ENCODE measurements around the gene MTX1.

The MTX1 gene

DNA sequence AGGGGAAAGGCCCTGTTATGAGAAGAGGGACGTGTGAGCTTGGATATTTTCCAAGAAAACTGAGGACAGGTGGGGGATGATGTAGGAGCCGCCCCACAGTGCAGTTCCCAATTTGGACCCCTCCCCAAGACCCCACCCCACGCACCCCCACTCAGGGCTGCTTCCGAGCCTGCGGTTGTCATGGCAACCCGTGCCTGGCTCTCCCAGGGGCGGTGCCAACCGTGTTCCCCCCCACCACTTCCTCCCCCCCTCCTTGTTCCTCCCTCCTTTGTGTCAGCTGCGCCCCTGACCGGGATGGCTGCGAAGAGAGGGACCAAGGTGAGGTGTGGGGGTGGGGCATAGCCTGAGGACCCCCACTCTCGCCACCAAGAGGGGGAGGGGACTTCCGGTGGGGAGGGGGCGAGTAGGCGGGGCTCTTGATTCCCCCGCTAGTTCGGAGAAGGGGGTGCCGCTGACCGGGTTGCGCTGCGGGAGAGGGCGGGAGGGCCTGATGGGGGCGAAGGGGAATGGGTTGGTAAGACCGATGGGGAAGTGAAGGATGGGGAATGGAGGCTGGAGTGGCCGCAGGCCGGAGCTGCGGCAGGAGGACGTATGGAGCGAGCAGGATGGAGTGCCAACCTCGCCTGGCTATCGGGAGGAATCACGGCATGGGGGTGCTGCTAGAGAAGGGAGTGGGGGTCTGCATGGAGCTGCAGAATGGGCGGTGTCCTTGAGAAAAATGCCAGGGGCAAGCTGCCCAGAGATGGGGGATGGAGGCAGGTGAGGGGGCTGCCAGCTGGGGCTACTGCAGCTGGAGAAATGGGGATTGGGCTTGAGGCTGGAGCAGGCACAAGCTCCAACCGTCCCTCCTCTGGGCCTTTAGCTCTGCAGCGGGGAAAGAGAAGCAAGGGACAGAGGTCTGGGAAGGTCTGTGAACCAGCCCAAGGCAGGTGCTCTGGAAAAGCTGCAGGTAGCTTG is 33.9 kb upstream of the MTX1 start:
- peak; percentile 38 for DNase-seq

DNA sequence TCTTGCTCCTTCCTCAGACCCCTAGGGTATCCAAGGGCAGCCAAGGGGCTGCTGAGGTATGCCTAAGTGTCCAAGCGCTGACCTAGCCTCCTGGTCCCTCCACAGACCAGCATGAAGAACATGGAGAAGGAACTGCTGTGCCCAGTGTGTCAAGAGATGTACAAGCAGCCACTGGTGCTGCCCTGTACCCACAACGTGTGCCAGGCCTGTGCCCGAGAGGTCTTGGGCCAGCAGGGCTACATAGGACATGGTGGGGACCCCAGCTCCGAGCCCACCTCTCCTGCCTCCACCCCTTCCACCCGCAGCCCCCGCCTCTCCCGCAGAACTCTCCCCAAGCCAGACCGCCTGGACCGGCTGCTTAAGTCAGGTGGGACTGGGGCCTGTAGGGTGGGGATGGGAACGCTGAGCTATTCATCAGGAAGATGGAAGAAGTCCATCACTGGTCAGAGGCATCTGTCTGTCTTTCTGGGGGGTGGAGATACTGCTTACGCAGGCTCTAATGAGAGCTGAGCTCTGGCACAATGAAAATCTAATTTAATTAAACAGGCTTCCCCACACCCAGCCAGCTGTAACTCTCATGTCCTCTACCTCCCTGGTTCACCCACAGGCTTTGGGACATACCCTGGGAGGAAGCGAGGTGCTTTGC is 33.1 kb upstream of the MTX1 start:
- no peak for DNase-seq

DNA sequence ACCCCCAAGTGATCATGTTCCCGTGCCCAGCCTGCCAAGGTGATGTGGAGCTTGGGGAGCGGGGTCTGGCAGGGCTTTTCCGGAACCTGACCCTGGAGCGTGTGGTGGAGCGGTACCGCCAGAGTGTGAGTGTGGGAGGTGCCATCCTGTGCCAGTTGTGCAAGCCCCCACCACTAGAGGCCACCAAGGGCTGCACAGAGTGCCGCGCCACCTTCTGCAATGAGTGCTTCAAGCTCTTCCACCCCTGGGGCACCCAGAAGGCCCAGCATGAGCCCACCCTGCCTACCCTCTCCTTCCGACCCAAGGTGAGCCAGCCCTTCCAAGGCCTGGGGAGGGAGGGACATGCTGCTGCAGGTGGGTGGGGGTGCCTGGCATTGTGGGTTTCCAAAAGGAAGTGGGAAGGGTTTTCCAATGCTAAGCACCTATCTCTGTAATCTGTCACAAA is 32.5 kb upstream of the MTX1 start:
- no peak for DNase-seq

DNA sequence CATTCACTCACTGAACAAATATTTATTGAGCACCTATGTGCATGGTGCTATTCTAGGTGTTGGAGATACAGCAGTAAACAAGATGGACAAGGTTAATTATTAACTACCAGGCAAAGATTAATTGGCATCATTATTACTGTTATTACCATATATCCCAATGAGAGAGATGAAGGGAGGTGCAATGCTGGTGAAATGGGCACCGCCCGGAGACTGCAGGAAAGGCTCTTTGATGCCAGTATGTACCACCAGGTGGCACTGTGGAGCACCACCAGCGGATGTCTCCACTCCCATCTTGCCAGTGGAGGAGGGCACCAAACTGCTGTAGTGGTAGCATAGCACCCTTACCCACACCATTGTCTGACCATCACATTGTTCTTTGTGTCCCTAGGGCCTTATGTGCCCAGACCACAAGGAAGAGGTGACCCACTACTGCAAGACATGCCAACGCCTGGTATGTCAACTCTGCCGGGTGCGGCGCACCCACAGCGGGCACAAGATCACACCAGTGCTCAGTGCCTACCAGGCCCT is 31.9 kb upstream of the MTX1 start:
- DNase-seq = peak; percentile 90

DNA sequence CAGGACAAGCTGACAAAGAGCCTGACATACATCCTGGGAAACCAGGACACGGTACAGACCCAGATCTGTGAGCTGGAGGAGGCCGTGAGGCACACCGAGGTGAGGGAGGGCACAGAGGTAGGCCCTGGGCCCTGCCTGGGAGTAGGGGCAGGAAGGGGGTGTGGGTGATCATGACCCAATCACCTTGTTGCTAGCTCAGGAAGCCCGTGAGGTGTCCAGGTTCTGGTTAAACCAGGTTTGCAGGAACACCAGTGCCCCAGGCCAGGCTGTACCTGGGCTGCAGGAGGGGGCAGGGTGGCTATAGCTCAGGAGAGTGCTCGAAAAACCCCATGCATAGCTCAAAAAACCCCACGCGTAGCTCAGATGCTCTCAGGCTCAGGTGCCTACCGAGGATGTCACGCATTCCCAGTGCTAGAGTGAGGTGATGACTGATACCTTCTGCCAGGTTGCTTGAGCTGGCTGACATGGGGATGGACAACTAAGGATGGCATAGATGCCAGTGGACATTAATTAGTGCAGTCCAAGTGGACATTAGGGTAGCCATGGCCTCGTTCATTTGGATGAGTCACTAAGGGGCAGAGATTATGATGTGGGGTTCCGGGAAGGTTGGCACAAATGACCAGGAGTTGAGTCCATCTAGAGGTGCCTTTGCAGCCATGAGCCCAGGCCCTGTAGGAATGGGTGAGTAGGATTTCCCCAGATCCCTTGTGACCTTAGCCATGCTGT is 31.1 kb upstream of the MTX1 start:
- no peak for DNase-seq

DNA sequence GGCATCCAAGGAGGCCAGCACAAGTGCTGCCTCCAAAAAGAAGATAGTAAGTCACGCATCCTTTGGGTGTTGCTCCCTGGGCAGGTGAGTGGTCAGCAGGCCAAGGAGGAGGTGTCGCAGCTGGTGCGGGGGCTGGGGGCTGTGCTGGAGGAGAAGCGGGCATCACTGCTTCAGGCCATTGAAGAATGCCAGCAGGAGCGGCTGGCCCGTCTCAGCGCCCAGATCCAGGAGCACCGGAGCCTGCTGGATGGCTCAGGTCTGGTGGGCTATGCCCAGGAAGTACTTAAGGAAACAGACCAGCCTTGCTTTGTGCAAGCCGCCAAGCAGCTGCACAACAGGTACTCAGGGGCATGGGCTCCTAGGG is 30.6 kb upstream of the MTX1 start:
- no peak for DNase-seq

DNA sequence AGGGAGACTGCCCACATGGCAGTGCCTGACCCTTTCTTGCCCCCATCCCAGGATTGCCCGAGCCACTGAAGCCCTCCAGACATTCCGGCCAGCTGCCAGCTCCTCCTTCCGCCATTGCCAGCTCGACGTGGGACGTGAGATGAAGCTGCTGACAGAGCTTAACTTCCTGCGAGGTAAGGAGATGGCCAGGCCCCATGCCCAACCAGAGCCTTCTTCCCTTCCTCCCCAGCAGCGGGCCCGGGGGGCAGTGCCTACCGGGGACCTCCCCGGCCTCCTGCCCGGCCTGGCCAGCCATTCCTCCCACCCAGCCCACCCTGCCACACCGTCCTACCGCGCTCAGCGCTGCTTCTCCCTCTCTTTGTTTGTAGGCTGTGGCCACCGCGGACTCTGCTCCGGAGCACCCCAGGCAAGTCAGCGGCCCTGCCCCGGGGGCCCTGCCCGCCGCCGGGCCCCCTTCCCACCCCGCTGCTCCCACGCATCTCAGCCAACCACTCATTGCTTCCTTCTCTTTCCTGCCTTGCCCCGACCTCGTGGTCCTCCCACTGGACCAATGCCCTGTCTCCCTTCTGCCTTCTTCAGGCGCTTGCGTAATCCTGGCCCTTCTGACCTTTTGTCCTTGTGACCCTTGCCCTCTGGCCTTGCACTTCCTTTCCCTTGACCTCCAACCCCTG is 29.9 kb upstream of the MTX1 start:
- DNase-seq = no peak

DNA sequence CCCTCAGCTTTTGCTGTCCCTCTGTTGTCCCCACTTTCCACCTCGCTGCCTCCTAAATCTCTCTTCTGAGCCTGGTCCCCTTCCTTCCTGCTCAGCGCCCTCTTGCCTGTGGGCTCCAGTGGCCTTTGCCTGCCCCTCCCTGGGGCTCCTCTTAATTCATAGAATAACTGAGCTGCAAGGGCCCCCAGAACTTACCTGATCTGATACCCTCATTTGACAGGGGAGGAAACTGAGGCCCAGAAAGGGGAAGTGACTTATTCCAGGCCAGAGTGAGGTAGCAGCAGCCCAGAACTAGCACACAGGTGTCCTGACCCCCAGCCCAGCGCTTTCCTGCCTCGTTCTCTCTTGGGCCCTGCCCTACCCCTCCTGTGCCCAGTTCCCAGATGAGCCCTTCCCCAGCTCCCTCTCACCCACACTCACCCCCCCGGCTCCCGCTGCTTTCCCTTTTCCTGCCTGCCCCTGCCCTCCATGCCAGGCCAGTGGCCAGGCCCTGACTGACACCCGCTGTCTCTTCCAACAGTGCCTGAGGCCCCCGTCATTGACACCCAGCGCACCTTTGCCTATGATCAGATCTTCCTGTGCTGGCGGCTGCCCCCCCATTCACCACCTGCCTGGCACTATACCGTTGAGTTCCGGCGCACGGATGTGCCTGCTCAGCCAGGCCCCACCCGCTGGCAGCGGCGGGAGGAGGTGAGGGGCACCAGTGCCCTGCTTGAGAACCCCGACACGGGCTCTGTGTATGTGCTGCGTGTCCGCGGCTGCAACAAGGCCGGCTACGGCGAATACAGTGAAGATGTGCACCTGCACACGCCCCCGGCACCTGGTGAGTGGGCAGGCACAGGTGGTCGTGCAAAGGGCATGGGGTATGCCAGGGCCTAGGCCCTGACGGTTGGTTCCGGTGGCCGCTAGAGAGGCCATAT is 29.1 kb upstream of the MTX1 start:
- DNase-seq = no peak

DNA sequence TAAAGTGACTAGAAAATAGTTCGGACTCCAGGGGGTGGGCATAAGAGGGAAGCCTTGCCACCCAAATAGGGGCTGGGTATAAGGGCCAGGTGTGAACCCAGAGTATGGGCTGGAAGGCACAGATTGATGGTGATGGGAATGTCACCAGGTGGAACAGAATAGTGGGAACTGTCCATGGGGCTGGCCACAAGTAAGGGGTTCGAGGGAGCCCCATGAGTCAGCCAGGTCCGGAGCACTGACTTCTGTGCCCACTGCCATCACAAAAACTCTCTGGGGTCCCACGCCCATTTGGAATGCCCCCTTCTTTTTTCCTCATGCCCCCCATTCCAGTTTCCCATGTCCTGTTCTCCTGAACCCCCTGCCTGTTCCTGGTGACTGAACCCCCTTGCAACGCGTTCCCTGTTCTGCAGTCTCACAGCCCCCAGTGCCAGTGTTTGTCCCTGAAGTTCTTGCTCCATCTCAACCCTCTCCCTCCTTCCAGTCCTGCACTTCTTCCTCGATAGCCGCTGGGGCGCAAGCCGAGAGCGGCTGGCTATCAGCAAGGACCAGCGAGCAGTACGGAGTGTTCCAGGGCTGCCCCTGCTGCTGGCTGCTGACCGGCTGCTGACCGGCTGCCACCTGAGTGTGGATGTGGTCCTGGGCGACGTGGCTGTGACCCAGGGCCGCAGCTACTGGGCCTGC is 27.0 kb upstream of the MTX1 start:
- no peak for DNase-seq

DNA sequence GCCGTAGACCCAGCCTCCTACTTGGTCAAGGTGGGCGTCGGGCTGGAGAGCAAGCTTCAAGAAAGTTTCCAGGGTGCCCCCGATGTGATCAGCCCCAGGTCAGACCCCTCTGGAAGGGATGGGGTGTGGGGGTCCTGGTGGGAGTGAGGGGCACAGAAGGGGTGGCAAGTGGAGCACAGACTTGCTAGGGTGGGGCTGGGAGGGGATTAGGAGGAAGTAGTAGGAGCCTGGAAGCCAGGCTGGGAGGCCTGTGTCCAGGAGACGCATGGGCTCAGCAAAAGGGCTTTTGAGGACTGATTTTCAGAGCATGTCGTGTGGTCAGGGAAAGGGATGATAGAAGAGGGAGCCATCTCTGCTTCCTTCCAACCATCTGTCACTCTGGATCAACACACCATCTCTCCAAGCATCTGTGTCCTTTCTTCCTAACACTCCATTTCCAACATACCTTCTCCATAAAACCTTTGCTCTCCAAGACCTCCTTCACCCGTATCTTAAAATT is 26.4 kb upstream of the MTX1 start:
- DNase-seq = no peak

DNA sequence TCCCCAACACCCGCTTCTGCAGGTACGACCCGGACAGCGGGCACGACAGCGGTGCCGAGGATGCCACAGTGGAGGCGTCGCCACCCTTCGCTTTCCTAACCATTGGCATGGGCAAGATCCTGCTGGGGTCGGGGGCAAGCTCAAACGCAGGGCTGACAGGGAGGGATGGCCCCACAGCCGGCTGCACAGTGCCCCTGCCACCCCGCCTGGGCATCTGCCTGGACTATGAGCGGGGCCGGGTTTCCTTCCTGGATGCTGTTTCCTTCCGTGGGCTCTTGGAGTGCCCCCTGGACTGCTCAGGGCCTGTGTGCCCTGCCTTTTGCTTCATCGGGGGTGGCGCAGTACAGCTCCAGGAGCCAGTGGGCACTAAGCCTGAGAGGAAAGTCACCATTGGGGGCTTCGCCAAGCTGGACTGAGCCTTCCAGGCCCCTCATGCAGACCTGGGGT is 24.7 kb upstream of the MTX1 start:
- no peak for DNase-seq

DNA sequence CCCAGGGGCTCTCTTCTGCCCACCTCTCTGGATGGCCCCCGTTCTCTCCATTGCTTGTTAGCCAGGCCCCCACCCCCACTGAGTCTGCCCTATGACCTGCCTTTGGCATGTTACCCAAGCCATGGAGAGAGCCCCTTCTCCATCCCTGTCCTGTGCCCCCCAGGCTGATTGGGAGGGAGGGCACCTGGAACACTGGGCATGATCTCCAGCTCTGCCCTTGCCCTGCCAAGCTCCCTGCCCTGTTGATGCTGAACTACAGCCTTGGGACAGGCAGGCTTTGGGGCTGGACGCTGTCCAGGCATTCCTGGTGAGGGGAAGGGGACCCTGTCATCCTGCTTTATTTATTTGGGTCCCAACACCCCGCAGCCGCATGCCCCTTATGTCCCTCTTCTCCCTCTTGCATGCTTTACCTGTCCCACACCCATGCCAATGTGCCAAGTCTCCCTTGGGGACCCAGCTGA is 24.1 kb upstream of the MTX1 start:
- DNase-seq = no peak

DNA sequence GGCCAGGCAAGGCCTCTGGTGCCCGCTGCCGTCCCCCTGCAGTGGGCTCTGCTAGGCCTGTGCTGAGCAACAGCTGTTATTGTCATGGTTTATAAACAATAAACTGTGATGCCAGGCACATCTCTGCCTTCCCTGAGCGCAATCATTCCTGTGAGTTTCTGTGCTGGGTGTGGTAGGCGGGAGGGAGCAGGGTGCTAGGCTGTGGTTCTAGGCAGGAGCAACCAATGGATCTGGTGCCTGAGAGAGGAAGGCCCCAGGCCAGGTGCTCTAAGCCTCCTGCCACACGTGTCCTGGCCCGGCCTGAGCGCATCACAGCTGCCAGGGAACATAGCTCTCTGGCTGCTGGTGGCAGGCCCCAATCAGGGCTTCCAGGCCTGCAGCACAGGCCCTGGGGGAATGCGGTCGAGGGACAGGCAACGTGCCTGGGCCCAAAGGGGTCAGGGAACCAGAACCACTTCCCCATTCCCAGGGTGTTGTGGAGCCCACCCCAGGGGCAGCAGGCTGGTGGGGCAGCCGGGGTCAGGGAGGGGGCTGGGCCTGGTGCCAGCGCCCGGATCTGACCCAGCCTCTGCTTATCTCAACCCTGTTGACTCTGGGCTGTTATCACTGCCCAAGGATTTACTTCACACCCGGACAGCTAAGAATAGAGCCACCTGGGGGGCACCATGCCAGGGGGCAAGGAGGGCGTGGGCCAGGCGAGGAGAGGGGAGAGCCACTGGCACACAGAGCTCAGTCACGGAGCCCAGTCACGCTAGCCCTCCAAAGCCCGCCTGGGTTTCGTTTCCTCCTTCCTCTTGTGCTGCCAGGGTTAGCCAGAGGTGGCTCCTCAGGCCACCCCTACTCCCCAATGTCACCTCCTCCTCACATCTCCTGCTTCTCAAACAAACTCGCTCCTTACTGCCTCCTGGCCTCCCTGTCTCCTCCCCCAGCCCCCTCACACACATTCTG is 23.4 kb upstream of the MTX1 start:
- DNase-seq = peak; percentile 67

DNA sequence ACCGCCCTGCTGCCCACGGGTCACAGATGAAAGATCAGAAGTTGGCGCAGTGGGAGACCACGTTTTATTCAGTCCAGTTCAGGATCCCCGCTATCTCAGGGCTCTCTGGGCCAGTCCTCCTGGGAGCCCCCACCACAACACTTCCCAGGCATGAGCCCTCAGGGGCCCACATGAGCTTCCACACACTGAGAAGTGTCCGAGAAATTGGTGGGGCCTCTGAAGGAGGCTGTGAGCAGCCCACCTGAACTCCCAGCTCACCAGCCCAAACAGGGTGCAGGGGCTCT is 22.8 kb upstream of the MTX1 start:
- no peak for DNase-seq

DNA sequence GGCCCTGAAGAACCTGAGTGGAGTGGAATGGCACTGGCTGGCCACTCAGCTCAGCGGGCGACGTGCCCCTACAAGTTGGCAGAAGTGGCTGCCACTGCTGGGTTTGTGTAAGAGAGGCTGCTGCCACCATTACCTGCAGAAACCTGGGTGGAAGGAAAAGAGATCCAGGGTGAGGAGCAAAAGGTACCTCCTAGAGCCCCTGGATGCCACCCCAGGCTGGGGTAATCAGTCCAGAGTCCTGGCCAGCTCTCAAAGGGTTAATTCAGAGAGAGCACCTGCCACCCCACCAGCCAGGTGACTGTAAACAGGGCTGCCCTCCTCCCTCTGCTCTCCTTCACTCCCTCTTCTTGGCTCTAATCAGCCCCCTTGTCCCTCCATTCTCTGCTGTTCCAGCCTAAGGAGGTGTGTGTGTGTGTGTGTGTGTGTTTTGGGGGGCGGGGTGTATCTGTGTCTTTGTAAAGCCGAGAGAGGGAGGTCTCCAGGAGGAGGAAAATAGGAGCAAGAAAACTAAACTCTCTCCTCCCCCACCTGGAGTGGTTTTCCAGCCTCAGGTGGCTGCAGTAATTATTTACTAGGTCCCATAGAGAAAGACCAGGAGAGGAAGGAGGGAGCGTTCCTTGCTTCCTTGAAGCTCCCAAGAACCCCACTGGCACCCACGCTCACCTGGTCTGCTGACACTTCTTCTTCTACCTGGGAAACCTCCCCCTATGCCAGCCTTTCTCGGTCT is 22.3 kb upstream of the MTX1 start:
- no peak for DNase-seq

DNA sequence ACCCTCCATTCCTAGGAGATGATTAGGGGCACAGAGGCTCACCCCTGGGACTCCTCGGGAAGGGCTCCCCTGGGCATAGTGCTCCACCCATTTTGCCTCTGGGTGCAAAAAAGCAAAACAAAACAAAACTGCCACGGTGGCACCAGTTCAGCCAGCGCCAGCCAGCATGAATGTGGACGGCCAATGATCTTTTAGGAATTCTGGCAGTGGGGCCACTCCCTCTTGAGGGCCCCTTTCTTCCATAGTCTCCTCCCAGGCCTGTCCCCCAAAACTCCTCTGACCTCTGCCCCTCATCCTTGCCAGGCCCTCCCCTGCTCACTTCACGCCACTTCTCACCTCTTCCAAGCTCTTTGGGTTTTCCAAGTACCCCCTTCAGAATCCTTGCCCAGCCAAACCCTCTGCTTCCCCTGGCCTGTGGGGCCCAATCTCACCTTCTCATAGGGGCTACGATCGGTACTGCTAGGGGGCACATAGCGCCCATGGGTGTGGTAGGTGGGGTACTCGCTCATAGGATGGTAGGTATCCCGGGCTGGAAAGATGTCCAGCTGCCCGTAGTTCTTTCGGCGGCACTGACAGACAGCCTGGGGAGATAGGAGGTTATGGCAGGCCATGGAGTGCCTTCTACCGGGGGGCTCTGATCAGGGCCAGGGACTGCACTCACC is 21.6 kb upstream of the MTX1 start:
- DNase-seq = no peak

DNA sequence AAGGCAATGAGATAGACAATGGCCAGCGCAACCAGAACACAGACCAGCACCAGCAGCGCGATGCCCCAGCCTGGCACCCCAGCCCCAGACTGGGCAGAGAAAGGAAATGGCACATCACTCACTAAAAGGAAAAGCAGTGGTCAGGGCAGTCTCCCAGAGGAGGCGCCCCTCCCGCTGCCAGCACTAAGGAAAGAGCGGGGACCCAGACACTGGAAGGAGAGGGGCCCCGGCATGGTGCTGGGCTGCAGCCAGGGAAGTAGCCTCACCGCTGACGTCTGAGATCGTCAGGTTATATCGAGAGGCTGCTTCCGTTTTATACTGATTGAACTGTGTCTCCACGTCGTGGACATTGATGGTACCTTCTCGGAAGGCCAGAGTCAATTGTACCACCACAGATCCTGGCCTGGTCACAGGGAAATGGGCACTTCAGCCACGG is 21.0 kb upstream of the MTX1 start:
- DNase-seq = no peak

DNA sequence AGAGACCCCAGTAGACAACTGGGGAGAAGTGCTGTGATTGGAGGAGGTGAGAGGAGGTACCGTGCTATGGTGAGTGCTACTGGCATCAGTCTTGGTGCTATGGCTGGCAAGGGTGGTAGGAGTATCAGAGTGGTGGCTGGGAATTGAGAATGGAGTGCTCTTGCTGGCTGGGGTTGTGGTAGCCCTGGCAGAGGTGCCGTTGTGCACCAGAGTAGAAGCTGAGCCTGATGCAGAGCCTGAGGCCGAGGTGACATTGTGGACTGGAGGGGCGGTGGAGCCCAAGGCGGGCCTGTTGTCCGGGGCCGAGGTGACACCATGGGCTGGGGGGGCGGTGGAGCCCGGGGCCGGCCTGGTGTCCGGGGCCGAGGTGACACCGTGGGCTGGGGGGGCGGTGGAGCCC is 20.2 kb upstream of the MTX1 start:
- no peak for DNase-seq

Measured in OCI-M1 (cell line).